ENCODE measurements around the gene MTF1.

The MTF1 gene

DNA sequence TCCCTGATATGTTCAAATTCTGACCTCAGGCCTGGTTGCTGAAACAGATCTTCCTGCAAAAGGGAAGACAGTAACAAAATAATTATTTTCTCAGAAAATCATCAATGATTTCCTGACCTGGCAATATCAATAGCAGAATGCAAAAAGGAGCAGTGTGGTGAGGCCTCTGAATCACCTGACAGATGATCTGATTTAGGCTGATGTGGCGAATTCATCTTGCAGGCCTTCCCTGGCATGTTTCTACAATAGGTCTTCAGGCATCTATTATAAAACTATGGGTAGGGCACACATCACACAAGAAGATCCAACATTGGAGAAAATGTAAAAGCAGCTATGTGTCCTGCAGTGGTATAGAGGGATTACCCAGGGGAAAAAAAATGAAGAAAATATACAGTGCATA, 7.1 kb upstream of the MTF1 start:
- no peak for DNase-seq

DNA sequence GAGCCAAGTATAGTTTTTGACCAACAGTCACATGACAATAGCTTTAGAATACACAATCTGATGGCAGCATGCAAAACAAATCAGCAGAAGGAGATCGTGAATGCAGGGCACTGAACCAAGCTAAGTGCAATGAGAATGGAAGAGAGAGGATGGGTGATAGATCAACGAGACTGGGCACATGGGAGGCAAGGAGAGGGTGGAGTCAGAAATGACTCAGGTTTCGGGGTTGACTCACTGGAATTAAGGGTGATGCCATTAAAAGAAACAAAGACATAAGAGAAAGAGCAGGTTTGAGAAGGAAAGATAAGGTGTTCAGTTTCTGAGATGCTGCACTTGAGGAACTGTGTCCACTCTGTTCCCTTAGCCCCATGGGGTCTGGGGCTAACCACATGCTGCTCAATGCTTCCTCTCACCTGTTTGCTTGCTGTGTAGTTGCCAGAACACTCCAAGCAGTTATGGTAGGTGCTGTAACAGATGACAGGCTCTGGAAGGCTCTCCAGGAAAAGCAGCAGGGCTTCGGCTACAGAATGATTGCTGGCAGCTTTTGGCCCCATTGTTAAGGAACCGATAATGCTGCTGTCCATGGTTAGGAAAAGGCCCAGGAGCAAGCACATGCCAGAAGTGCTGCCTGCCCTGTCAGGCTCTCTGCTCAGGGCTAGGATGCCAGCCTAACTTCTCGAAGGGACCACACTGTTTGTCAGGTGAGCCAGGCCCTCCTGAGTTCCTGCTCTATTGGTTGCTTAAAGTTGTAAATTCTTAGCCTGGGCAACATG, 6.1 kb upstream of the MTF1 start:
- DNase-seq = no peak

DNA sequence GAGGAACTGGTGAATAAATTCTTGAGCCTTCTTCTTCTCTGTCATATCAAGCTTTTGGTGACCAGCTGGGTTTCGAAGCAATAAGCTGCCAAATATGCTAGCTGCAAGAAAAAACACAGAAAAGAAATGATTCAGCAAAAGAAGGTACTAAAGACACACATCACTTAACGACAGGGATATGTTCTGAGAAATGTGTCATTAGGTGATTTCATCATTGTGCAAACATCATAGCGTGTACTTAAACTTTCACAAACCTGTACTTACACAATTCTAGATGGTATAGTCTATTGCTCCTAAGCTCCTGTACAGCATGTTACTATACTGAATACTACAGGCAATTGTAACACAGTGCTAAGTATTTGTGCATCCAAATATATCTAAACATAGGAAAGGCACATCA, 2.9 kb upstream of the MTF1 start:
- no peak for DNase-seq

DNA sequence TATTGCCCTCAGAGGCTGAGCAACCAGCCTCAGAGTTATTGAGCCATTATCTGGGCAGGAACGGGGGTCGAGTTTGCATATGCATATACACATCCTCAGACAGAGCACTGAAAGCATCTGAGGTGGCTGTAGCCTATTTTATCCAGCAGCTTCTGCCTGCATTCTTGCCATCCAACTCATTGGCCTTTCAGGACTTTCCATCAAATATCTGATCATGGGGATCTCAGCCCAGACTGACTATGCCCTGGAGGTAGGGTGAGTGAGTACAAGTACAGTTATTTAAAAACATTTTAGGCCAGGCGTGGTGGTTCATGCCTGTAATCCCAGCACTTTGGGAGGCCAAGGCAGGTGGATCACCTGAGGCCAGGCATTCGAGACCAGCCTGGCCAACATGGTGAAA, 1.8 kb upstream of the MTF1 start:
- no peak for DNase-seq

DNA sequence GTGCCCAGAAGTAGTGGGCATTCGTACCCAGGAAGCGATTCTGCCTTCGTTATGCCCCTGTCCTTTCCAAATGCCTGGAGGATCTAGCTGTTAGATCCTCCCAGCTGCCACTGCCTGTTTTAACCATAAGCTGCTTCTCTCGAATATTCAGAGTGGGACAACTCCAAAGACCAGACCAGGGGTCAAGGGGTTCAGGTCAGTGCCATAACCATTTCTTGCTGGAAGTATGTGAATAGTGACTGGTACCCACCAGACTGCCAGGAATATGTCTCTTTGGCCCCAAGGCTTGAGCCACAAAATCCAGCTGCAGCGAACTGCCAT, 914 bp upstream of the MTF1 start:
- no peak for DNase-seq

DNA sequence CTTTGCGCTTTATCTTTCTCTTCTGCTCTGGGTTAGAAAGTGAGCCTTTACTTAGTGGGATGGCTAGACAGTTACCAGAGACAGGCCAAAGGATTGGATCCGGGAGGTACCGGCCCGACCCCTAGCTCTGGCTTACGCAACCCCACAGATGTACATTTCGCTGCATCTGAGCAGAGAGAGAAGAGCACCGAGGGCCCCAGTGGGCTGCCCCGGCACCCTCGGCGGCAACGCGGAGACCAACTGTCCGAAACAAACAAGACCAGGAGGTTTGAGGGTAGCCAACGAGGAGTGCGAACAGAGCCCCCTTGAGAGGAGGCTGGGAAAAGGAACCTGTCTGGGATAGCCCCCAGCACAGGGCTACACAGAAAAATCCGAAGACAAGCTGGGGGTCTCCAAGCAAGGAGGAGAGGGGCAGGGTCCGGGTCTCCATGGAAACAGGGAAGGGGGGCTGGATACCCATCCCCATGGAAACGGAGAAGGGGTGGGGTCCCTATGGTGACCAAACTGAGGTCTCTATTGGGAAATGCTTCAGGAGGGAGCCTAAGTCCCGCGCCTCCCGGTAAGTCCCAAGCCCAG, 373 bp downstream of the MTF1 start:
- no peak for DNase-seq

DNA sequence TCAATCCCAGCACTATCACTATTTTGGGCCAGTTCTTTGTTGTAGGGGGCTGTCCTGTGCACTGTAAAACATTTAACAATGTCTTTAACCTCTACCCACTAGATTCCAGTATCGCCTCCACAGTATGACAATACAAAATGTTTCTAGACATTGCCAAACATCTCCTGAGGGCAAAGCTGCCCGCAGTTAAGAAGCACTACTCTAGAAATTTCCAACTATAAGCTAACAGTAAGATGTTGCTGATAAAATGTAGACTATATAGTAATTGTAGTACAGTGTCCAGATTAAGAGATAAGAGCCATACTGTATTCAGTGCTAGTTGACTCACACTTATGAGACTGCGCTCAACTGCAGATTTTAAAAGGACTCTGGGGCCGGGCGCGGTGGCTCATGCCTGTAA, 5.0 kb downstream of the MTF1 start:
- DNase-seq = no peak

DNA sequence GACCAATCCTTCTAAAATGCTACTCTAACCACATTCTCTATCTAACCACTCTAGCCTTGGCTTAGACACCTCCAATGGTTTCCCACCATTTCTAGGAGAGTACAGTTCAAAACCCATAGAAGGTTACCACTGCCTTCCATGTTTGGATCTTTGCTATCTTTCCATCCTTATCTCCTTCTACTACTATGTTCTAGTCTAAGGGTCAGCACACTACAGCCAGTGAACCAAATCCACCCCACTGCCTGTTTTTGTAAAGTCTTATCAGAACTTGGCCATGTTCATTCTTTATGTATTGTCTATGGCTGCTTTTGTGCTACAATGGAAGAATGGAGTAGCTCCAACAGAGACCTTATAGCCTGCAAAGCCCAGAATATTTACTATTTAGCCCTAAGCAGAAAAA, 6.2 kb downstream of the MTF1 start:
- DNase-seq = no peak

DNA sequence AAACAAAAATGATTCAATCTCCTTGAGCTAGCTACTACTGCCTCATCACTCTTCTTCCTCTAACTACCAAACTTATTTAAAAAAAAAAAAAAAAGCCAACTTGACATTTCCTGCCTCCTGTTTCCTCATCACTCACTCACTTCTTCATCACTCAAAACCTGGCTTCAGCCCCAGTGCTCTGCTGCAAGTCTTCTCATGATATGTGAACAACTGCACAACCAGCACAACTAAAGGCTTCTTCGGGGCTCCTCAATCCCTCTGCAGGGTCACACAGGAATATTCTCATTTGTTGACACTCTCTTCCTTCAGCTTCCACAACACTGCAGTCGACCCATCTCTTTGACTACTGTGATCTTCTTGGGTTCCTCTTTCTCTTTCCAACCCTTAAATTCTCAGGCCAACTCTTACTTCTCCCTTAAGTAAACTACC, 7.6 kb downstream of the MTF1 start:
- DNase-seq = no peak

DNA sequence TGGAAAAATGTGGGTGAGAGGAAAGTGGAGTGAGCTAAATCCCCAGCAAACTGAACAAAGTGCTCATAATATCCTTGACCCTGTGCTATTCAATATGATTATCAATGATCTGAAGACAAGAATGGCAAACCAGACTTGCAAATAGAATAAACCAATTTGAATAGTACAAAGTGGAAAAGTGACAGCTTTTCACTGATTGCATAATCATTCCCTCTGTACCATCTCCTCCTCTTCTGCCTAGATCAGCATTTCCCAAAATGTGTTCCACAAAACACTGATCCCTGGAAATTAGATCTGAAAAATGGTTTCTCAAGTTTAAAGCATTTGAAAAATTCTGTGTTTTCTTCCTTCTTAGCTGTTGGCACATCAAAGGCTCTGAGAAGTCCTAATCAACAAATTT, 8.1 kb downstream of the MTF1 start:
- no peak for DNase-seq

DNA sequence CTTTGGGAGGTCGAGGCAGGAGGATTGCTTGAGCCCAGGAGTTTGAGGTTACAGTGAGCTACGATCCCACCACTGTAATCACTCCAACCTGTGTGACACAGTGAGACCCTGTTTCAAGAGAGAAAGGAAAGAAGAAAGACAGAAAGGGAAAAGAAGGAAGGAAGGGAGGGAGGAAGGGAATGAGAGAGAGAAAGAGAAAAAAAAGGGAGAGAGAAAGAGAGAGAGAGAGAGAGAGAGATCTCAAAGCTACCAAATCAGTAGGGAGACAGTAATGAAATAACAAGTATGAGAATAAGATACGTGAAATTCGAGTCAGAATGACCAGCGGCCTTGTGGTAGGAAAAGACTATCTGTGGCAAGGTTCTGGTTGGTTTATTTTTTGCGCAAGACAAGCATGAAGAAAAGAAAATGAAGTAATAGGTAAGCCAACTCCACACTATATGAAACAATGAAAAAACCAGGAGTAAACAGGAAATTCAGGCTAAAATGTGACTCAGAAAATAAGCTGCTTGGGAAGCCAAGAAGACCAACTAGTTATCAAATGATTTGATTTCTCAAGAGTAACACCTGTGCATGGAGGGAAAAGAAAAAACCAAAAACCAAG, 8.9 kb downstream of the MTF1 start:
- DNase-seq = no peak

DNA sequence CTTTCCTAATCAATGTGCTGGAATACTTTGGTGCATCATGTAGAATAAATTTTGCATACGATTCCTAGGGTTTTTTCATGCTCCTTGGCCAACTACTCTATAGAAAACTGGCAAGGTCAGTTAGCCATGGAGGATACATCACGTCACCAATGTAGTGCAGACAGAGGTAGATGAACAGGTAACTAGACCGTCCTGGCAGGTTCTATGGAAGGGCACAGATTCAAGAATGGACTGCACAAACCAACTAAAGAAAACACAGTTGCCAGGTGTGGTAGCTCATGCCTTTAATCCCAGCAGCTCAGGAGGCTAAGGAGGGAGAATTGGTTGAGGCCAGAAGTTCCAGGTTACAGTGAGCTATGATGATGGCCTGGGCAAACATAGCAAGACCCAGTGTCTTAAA, 9.9 kb downstream of the MTF1 start:
- no peak for DNase-seq

DNA sequence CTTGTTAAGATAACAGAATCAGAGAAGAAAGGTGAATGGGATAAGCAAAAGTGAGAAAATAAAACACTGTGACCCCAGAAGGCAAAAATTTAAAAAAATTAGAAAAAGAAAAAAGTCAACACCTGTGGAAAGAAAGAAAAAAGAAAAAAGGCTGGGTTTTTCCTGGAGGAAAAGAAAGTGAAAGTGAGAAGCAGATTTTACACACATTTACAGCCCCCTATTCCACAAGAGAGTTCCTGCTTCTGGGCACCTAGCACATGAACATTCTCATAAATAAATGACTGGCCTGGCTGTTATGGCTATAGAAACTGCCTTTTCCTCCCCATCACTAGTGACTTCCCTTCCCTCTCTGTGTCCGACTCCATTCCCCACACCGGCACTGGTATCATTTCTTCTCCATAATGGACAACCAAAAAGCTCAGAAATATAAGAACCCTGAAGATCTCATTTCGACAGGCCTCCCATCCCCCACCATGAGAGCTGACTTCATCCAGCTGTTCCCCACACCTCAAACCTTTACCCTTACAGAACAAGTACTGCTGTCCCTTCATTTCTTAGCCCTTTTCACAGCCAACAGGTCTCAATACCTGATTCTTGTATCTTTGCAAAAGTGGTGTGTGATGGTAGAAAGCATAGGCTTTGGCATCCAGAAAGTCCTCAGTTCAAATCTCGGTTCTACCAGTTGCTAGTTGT, 12.6 kb downstream of the MTF1 start:
- no peak for DNase-seq

DNA sequence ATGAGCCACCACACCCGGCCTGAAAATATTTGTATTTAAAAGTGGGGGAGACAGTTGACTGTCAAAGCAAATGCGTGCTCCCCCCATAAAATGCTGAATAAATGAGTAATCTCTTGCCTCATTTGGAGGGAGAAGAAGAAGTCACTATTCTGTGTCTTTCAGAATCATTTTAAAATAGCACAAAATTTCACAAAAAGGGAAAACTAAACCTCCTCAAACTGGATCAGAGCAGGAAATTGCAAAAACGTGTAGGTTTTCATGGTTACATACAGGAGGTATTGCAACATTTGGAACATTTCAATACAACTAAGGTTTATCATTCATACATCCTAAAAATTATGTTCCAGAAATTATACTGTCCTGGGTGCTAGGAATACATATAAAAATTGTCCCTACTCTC, 13.6 kb downstream of the MTF1 start:
- no peak for DNase-seq

DNA sequence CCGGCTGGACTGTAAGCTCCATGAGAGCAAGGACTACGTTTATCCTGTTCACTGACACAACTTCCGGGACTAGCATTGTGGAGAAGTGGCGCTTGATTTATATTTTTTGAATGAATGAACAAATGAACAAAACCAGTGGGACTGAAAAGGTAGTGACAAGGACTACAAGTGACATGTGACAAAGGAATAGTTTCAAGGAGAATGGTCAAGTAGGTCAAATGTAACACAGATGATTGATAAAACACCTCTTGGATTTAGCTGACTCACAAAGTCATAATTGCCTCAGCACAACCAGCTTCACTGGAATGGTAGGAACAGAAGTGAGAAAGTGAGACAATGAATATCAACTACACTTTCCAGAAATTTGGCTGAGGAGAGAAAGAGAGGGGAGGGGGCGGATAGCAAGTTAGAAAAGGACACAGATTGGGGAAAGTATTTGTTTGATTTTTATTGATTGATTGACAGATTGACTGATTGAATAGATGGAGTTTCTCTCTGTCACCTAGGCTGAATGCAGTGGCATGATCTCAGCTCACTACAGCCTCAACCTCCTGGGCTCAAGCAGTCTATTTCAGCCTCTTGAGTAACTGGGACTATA, 14.2 kb downstream of the MTF1 start:
- DNase-seq = no peak

DNA sequence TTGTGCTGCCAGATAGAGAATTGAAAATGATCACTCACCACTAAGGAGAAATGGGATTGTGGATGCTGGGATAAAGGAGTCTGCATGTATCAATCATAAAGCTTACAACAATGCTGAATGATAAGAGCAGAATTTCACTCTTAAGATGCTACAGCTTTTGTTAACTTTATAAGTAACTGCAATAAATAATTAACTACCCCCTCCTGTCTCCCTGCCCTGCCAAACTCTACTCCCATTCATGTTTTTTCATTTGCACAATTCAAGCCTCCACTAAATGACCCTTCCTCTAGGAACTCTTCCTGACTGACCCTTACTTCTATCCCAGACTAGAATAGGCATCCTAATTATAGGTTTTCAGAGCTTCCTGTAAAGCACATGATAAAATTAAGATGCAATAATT, 14.9 kb downstream of the MTF1 start:
- DNase-seq = no peak

DNA sequence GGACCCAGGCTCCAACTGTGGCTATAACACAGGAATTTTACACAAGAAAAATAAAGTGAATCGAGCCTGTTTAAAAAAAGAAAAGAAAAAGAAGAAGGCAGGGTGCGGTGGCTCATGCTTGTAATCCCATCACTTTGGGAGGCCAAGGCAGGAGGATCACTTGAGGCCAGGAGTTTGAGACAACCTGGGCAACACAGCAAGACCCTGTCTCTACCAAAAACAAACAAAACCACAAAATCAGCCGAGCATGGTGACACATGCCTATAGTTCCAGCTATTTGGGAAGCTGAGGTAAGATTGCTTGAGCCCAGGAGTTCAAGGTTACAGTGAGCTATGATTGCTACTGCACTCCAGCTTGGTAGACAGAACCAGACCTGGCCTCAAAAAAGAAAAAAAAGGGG, 17.7 kb downstream of the MTF1 start:
- DNase-seq = no peak

DNA sequence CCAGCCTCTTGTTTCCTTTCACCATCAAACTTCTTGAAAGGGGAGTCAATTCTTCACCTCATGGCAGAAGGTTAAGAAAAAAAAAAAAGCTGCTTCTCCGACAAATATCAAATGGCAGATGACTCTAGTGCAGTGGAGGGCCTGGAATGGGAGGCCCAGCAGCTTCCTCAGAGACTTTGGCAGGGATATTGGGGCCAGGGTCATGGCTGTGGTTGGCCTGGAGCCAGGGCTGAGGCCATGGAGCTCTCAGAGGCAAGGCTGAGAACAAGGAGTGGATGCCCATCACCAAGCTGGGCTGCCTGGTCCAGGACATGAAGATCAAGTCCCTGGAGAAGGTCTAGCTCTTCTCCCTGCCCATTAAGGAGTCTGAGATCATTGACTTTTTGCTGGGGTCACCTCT, 18.7 kb downstream of the MTF1 start:
- DNase-seq = no peak

DNA sequence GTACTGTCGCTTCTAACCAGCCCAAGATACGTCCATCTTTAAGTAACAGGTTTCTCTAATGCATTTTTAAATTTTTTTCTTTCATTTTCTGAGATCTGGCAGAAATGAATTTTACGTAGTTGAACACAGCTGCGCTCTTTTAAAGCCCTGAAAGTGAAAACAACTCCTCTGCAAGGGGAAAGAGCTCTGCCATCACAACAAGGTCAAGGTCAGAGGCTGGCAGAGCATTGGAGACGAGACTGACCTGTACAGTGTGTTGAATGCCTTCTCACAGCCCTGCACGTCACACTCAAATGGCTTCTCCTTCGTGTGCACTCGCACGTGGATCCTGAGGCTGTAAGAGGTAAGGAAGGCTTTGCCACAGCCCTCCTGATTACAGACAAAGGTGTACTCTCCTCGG, 19.7 kb downstream of the MTF1 start:
- no peak for DNase-seq

DNA sequence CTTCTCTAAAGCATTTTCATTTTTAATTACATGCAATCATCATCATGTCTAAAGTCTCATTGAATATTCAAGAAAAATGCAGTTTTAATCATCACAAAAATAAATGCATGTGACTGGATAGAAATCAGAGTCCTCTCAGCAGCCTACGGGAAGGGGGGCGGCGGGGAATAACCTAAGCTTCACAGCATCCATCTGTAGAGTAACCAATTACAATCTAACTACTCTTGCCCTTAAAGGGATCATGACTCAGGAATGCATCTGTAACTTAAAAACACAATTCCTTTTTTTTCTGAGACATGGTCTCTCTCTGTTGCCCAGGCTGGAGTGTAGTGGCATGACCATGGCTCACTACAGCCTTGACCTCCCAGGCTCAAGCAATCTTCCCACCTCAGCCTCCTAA, 22.6 kb downstream of the MTF1 start:
- DNase-seq = no peak

DNA sequence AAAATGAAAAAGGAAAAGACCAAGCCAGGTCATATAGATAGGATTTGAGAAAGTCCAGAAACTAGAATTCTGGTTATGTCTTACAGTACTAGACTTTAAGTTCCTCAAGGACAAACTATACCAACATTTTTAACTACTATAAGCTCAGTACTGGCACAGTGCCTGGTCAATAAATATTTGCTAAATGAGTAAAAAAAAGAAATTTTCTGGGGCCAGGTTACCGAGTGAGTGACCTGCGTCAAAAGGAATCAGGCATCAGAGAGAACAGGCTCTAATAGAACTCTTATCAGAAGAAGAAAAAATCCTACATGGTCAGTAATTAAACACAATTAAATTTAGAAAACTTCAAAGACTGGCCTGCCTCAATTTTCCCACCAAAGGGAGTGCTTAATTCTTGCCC, 27.6 kb downstream of the MTF1 start:
- DNase-seq = no peak

DNA sequence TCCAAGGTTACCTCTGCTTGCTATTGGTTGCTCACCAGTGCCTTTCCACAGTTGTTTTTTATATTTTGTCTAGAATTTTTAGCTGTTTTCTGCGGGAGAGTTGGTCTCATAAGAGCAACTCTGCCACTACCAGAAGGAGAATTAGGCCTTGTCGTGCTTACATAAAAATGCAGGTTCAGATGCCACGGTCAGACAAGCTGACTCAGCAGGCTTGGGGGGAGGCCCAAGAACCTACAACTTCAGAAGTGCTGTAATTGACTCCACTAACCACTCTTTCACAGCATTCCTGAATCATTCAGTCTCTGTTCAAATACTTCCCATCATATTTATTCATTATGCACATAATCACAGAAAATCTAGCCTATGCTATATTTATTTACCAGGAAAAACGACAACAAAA, 28.3 kb downstream of the MTF1 start:
- no peak for DNase-seq

DNA sequence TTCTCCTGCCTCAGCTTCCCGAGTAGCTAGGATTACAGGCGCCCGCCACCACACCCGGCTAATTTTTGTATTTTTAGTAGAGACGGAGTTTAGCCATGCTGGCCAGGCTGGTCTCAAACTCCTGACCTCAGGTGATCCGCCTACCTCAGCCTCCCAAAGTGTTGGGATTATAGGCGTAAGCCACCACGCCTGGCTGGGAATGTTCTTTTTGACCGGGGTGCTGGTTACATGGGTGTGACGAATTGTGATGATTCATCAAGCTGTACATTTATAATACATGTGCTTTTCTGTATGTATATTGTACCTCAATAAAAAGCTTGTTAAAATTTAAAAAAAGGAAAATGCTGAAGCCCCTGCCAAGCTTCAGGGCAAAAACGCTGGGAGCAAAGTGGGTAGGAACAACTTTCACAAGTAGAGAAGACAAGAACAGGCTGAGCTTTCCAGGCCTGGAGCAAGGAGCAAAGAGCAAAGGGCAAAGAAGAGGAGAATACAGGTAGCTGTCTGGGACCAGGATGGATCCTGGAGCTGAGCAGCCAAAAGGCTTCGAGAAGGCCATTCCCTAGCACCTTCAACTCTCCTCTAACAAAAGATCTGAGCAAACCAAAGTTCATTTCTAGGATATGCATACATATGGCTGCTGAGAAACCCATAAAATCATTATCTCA, 30.9 kb downstream of the MTF1 start:
- no peak for DNase-seq

Measured in activated T-cell treated with anti-CD3 and anti-CD28 coated beads for 4 hours (primary cell).